NCI-H524 (cell line): Measurements from ENCODE around the gene AGBL4.
"Not testable (repeated sequence)": the region's sequence is repeated elsewhere in the genome, so short reads cannot be mapped to it uniquely, and the experiment has no call there.

Source experiments
- DNase-seq, 2 experiments: peaks; one replicate each; lab custom pipeline; 2025; lab: John Stamatoyannopoulos, UW

The AGBL4 gene

DNA sequence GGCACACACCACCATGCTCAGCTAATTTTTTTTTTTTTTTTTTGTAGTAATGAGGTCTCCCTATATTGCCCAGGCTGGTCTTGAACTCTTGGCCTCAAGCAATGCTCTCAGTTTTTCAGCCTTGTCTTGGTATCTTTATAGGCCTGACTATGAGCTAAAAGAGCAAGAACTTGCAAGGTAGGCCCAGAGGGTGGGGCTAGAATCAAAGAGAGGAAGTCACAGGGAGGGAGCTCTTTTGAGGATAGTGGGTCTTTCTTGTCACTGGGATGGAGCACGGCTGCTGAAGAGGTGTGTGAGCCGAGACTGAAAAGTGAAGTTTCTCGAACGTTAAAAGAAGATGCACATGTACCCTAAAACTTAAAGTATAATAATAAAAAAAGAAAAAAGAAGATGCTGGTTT lies 987.1 kb downstream of the AGBL4 start:
- DNase-seq, result no peak

DNA sequence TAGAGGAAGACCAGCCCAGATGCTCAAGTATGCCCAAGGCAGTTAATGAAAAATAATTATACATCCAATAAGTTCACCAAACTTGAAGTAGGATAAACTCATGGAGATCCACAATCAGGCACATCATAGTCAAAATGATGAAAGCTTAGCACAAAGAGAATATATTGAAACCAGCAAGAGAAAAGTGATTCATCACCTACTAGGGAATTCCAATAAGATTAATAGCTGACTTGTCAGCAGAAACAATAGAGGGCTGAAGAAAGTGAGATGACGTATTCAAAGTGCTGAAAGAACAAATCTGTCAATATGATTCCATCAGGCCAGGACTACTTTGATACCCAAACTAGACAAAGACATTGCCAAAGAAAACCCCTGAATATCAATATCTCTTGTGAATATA lies 995.4 kb downstream of the AGBL4 start:
- no peak for DNase-seq

DNA sequence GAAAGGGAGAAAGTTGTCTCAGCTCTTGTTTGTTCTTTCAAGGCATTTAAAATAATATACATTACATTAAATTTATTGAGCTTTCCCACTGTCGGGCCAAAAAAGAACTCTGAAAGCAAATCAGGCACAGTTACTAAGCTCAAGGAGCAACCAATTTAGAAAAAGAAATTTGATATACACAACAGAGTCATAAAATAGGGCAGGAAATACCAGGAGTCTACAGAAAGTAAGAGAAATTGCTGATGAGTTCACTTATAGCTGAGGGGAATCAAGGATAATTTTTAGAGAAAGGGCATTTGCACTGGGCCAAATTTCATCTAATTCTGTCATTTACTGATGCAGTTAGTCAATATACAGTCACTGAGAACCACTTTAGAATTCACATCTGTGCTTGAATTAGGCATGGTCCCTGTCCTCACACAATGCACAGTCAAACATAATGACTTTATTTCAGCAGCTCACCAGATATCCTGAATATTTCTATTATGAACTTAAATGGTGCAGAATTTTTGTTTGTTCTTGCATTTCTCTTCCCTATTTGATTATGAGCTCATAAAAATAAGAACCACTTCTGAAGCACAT lies 997.4 kb downstream of the AGBL4 start:
- no peak for DNase-seq

DNA sequence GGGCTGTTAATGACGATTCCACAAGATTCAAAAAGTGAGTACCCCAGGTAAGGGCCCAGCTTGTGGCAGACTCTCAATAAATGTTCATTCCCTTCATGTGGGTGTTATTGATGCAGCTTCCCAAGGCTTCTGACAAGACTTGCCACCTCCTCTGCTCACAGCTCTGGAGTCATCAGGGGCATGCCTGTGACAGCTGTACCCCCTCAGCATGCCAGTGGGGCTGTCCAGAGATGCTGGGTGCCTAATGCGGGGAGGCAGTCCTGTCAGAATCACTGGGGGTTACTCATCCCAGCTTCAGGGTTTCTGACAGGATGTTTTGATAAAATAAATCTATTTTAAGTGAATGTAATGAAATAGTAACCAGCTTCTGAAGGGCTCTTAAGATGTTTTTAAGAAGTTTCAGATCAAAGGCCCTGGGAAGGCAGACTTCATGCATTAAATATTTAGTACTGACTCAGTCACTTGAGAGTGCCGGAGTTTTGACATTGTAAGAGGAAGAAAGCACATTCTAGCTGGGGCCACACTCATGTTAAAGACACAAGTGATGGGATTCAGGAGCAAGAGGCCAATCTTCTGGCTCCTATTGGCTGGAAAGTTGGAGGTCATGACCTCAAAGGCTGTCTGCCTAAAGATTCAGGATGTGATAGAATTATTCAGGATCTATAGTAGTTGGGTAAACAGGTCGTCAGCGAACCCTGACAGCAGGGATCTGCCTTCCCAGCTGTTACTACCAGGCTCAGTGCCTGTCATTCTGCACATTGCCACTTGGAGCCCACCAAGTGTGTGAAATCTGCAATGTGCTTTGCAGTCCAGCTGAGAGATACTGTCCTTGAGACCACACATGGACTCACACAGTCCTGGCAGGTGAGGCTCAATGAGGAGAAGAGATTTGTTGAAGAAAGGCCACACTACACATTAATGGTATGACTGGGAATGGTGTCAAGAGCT lies 1007.5 kb downstream of the AGBL4 start:
- peak; percentile 7 to 75 for DNase-seq

DNA sequence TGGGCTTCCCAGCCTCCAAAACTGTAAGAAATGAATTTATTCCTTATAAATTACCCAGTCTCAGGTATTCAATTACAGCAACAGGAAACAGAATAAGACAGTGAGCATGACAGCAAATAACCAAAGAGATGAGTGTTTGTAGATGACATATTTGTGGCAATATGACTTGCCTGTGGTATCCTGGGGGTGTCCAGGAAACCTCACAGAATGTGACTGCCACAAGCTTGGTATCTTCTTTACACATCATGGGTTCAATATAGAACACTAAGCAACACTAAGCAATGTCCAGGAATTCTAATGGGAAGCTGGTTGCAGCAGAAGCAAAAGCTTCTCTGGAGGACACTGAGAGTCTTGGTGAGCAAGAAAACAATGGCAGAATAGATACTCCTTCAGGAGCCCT lies 1010.7 kb downstream of the AGBL4 start:
- DNase-seq, result no peak

DNA sequence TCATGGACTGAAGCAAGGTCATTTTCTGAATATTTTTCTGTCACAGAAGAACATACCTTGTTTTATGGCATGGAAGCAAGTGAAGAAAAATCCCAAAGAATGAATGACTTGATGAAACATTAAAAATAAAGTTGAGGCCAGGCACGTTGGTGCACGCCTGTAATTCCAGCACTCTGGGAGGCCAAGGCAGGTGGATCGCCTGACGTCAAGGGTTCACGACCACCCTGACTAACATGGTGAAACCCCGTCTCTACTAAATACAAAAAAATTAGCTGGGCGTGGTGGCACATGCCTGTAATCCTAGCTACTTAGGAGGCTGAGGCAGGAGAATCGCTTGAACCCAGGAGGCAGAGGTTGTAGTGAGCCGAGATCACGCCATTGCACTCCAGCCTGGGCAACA lies 1020.8 kb downstream of the AGBL4 start:
- not testable (repeated sequence) for DNase-seq

DNA sequence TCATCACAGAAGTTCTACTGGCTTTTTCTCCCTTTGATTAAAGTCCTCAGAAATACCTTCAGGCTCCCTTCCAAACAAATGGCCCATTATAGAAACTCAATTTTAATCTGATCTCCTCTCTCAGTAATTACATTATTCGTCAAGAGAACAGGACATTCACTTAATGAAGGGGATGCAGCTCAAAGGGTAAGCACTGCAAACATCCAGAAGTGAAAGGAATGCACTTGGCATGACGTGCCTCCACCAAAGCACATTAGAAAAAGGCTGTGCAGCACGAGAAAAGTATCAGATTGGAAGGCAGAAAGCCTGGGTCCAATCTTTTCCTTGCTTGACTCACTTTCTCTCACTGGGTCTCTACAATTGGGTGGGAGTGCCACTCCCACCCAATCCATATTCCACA lies 1024.4 kb downstream of the AGBL4 start:
- no peak for DNase-seq

DNA sequence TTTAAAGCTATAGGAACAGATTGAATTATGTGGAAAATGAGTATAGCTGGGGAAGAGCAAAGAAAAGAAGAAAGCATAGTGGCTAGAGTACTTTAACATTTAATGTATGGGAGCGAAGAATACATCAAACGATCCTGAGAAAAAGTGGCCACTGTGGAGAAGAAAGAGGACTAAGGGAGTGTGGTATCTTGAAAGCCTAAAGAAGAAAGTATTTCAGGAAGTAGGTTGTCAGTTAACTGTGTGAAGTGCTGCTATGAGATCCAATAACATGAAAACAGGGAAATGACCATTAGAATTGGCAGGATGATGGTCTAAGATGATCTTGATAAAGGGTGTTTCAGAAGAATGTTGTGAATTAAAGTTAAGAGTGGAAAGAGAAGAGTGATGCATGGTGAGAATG lies 1027.4 kb downstream of the AGBL4 start:
- no peak for DNase-seq

DNA sequence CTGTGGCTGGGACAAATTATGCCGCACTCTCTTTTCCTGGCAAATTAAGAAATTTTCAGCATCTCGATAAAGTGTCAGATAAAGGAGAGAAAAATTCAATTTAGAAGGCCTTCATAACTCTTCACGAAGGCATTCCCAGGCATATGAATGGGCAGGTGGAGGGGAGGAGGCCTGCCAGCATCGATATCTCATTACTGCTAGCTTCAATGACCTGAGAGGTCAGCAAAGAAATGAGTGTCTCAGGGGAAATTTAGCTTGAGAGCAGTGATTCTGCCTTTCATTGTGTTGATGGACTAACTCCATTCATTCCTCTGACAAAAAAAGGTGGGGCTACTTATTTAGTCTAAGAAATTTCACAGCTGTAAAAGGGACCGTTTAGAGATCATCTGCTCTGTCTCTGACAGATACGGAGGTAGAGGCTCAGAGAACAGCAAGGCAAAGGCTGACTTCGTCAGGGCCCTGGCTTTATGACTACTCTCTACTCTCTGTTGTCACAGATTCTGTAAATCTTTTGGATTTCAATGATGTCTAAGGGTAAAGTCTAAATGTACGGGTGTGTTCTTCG lies 1035.0 kb downstream of the AGBL4 start:
- DNase-seq, result no peak

DNA sequence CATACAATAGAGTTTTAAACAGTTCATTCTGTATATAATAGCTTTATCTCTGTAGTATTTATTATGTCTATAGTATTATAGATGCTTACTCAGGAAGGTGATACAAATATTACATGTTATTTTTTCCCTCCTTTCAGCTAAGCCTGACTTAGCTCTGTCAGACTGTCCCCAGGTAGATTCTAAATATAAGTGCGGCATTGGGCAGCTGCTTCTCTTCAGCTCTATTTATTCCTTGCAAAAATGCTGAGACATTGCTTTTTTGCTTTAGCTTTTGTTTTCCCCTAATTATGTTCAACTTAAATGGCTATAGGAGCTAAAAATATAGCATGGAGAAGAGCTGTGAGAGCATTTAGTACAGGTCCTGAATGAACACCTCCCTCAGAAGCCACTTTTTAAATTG lies 1043.8 kb downstream of the AGBL4 start:
- no peak for DNase-seq

DNA sequence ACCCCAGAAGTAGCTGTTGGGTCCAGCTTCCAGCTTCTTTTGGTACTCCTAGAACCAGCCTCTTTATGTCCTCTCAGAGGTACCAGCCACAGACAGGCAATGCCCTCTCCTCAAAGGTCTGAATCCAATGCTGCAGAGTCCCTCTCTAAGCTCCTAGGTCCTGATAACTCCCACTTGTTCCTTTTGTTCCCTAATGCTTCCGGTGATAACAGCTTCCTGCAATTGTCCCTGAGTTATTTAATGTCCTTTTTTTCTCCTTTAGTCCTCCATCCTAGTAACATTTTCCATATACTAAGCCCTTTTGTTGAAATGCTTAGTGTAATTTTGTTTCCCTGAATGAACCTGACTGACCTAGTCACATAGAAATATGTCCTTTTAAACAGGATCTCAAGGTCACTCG lies 1045.3 kb downstream of the AGBL4 start:
- no peak for DNase-seq

DNA sequence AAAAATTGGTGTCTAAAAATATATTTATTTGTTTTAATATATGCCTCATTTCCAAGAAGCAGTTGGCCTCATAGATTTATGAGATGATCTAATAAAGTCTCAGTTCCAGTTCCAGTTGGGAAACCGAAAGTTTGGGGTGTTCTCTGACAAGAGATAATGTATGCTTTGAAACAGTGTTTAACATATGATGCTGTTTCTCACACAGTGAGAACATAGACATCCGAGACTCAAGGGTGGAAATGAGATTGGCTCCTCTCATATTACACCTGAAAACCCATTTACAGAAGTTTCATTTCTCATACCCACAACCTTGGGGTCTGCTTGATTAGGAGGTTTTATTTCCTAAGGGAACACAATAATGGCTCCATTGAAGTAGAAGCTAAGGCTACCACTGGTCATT lies 1046.5 kb downstream of the AGBL4 start:
- DNase-seq, result no peak

DNA sequence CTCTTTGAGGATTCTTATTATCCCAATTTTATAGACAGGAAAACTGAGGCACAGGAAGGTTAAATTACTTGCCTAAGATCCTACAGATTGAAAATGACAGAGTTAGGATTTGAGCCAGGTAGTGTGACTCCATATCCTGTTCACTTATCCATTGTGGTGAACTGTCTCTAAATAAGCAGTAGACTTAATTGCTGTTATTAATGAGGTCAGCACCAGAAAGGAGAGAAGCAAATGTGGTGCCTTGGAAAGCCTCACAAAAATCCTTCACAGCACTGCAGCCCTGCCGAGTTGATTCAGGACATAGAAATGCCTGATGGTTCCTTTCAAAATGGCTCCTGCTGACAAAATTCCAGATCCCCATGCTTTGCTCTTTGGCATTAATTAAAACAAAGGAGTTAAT lies 1053.8 kb downstream of the AGBL4 start:
- no peak for DNase-seq

DNA sequence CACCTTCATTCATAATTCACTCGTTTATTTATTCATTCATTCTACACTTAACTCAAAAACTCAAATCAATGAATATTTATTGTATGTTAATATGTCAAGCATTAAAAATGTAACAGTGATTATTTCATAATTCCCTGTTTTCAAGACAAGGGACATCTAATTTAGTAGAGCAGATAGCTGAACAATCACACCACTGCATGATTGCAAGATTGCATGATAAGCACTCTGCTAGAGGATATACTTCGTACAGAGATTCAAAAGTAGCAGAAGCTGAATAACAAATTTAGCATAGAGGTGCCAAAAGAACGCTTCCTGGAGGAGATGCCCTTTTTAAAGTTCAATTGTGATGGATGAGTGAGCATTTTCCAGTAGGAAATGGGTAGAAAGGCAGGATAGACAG lies 1056.4 kb downstream of the AGBL4 start:
- no peak for DNase-seq

DNA sequence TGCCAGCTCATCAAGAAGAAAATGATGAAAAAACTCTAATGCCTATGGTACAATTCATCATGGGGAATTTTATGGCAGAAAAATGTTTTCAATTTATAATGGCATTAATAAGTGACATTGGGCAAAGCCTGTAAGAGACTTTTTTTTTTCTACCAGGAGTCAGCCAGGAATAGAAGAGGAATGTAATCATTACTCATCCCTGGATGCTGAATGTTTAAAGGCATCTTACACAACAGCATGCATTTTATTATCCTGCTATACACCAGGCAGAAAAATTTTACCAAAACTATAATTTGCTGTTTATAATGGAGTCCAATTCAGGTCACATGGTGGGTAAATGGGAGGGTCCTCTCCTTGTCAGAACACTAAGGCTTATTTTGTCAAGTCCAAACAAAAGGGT lies 1057.2 kb downstream of the AGBL4 start:
- no peak for DNase-seq

DNA sequence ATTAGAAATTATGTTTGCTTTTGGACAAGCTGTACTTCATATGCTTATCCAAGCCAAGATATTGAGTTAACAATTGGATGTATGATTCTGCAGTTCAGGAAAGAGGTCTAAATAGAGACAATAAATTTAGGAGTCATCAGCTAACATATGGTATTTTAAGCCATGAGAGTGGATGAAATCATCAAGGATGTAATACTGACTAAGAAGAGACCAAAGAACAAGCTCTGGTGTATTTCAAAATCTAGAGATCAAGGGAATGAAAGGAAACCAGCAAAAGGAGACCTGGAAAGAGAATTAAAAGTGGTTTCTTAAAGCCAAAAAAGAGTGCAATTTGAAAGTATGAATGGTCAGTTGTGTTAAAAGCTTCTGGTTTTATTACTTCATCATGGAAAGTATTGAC lies 1063.4 kb downstream of the AGBL4 start:
- DNase-seq, result no peak

DNA sequence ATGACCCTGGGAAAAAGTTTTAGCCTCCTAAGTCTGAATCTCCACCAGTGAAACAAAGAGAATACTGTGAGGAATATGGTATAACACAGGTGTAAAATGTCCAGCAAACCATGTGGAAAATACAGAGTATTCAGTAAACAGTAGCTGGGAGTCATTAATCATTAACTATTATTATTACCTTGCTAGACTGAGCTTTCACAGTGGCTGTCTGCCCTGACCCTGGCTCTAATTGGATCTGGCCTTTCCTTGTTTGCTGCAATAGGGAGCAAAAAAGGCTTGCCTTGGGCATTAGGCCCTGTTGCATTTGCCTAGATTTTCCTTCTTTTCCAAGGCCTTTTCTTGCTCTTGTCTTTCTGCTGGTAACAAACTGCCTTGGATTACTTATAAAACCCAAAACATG lies 1068.0 kb downstream of the AGBL4 start:
- DNase-seq, result no peak

DNA sequence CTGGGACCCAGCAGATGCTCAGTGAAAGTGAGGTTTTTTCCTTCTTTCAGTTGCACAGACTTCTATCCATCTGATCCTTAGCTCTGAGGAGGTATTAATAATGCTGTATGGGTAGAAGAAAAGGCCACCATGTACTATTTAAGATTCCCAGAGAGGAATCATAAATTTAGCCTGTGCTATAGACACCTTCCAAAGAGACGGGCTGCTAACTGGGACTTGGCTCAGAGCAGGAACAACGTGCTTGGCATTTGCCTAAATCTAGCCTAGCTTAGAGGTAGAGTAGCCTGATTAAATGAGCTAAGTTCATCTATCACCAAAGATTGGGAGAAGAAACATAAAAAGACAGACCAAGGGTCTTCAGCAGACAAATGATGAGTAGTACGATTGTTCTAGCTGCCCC lies 1070.1 kb downstream of the AGBL4 start:
- DNase-seq, result no peak

DNA sequence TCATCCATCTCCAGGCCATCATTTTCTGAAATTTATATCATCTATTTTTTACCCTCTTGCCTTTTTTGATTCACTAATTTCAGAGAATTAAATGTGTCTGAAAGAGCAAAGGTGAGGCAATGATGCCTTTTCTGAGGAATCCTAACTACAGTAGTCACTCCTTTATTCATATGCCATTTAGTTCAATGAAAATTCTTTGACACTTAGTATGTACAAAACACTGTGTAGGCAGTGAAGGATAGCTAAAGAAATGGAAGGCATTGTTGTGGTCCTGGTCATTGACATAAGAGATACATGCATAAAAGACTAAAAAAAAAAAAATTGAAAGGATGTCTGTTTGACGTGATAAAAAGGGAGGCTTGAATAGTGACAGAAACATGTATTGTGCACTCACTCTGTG lies 1075.2 kb downstream of the AGBL4 start:
- no peak for DNase-seq

DNA sequence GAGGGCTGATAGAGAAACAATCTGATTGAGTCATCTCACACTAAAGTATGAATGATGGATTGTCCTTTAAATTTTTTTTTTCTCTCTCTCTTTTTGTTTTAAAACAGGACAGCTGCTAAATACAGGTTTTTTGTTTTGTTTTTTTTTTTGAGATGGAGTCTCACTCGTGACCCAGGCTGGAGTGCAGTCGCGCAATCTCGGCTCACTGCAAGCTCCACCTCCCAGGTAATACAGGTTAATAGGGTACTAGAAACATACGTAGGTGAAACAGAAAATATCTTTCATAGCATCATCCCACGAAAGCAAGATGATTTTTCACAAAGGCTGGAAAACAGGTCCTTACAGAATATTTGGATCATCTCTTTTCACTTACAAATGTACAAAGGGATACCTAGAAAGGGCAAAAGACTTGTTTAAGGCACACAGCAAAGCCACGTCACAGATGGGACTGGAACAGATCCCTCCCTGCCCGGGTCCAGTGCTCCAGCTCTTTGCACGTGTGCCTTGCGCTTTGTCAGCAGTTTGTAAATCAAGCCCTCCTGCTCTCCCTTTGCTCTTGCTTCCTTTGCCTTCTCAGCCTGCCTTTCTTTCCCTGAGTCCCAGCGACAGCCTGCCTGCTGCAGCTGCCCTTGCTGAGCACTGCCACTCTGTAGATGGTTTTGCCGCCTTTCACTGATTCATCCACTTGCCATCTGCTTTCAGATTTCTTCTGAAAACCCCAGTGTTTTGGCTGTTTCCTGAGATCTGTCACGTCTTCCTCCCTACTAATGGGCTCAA lies 1075.8 kb downstream of the AGBL4 start:
- peak; percentile 65 to 90 for DNase-seq

DNA sequence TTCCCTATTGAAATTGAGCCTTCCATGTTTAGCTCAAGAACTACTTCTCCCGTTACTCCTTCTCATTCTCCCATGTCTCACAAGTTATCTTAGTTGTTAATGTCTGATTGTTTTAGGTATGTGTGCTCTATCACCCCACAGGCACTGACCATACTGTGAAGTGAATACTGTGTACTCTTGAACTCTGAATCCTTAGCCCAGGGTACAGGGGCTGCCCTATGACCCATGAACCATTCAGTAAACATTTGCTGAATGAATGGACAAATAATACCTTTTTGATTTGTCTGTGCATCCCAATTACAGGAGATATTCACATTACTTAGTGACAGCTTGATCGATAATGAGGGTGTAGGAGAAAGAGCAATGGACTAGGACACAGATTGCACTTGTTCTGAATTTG lies 1077.7 kb downstream of the AGBL4 start:
- DNase-seq, result no peak

DNA sequence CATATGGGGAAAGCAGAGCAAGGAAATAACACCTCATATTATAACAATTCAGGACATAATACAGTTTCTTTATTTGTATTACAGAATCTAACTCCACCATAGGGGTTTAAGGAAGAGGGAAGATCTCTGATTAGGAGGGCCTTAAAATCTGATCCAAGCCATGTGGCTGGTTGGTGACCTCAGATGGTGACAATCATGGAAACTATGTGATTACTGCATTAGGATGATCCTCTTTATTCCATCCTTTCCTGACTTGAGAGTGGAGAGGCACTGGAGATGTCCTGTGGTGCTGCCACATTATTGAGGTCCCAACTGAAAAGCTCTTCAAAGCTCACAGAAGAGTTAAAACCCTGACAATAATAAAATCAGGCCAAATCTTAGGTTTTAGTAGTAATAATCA lies 1078.9 kb downstream of the AGBL4 start:
- DNase-seq, result no peak

DNA sequence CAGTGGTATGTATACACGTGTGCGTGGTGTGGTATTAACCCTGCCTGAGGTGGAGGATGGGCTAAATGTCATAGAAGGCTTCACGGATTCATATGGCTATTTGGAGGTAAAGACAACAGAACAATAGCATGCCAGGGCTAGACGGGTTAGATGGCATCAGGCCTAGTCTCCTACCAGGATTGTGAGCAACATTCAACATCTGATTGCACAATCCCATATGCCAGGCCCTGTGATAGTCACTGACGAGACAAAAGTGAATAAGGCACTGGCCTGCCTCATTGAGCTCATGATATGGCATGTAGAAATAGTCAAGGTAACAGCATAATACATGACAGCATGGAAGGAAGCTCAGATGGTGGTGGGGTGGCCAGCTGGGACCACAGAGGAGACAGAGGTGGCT lies 1079.9 kb downstream of the AGBL4 start:
- DNase-seq, result no peak
